HG03139 (cell line): Measurements from ENCODE around the gene SLC2A11.
"Not testable (repeated sequence)": the region's sequence is repeated elsewhere in the genome, so short reads cannot be mapped to it uniquely, and the experiment has no call there.

Source experiments
- ATAC-seq: cut with Tn5 transposase; IDR thresholded peaks from one replicate; pipeline ENCODE4 v1.9.1; 2021; ENCODE audit not compliant: unreplicated experiment

Gene SLC2A11

DNA sequence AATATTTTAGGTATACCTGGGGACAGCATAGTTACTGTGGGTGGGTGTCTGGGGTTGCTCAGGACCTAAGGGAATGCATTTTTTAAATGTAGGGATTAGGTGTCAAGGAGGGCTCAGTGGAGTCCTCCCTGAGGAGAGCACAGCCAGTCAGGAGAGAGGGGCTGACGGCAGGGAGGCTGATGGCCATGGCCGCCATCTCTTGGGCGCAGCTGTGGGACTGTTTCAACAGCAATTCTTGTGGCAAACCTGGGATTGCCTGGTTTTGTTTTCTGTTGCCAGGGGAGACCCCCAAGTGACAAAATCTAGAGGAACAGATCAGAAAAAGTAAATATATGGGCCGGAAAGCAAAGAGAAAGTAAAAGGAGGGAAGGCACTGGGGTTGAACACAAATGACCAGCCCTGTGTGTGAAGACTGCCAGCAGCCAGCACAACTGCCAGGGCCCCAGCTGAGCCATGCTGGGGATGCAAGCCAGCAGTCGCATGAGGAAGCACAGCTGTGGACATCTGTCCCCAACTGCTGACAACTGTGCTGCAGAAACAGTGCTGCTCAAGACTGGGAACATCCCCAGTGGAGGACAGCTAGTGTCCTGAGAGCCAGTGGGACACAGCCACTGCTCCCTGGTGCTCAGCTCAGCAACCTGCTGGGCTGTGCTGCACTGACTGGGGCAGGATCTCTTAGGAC lies 47.0 kb downstream of the SLC2A11 start:
- ATAC-seq, result no peak

DNA sequence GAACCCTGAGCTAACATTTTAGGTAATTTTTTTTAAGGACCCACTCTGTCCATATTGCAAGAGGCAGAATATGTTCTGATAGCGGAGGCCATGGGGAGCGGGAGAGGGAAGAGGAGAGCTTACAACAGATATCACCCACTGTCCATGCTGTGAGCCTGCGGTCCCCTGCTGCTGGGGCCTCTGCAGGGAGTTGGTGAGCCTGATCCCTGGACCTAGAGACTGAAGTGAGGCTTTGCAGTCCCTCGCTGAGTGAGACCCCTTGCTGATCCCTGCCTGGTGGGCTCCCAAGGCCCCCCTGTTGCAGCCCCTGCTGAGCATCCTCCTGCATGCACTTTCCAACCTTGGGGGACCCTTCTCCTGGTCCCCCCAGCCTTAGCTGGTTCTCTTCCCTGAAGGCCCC lies 49.0 kb downstream of the SLC2A11 start:
- ATAC-seq, result no peak

DNA sequence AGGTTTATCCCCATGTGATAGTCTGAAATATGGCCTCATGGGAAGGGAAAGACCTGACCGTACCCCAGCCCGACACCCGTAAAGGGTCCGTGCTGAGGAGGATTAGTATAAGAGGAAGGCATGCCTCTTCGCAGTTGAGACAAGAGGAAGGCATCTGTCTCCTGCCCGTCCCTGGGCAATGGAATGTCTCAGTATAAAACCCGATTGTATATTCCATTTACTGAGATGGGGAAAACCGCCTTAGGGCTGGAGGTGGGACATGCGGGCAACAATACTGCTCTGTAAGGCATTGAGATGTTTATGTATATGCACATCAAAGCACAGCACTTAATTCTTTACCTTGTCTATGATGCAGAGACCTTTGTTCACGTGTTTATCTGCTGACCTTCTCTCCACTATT lies 49.7 kb downstream of the SLC2A11 start:
- ATAC-seq, result not testable (repeated sequence)

DNA sequence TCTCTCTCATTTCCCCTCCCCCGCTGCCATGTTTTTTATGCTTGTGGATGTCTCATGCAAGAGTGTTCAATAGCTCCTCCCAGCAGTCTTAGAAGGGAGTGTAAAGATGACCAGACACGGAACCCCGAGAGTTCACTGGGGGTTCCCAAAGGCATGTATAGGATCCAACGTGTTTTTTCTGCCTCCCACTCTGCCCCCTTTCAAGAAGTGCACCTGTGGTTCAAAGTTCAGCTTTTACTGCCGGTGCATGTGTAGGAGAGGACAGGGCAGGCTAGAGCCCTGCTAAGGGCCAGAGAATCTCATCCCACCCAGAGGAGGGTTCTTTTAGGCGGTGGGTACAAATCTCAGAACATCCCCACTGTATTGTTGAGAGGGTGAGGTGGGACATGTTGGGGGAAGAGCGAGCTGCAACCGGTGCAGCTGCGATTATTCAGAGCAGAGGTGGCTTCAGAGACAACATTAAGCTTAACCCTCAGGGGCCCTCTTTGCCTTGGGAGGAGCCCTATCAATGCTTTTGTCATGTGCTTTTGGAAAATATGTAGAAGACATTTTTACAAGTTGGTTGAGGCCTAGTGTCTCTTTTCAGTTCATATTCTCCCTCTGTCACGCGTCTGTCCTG lies 51.0 kb downstream of the SLC2A11 start:
- no peak for ATAC-seq

DNA sequence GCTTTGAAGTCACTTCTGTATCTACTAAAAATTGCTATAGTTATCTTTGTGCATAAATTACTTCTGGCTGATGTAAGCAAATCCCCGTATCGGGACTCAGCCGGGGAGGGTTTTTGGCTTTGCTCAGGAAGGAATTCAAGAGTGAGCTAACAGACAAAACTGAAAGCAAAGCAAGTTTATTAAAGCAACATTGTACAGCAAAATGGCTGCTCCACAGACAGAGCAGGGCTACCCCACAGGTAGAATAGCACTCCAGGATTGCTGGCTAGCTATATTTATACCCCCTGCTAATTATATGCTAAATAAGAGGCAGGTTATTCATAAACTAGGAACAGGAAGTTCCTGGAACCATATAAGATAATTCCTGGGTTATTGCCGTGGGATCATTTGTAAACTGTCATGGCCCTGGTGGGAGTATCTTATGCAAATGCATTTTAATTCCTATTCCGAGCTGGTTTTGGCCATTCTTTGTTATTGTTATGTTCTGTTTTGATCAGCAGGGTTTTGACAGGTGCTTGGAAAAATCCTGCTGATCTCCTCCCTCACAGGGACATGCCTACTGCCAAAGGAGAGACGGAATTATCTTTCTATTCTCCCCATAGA lies 51.7 kb downstream of the SLC2A11 start:
- no peak for ATAC-seq

DNA sequence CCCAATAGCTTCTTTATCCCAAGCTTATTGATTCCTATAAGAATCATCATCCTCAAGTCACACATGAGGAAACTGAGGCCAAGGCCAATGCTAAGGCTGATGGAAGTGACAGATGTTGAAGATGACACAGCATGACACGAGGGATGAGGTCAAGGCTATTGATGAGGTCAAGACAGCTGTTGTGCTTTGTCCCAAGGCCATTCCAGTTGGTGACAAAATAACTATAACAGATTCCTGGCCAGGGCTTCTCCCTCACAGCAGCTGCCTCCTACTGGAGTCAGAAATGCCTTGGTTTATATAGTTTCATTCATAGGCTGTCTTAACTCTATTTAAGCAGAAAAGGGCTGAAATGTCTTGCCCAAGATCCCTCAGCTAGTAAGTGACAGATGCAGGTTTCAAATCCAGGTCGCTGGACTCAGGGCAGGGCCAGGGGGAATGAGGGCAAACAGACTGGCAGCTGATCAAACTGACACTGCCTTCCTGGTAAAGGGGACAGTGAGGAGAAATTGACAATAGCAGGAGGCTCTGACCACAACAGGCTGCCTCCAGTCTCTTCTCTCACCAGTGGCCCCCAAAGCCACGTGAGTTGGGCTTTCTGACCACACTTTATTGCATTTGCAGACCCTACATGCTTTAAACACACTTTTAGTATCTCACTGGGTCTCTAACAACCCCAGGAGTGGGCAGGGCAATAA lies 53.0 kb downstream of the SLC2A11 start:
- ATAC-seq, result no peak

DNA sequence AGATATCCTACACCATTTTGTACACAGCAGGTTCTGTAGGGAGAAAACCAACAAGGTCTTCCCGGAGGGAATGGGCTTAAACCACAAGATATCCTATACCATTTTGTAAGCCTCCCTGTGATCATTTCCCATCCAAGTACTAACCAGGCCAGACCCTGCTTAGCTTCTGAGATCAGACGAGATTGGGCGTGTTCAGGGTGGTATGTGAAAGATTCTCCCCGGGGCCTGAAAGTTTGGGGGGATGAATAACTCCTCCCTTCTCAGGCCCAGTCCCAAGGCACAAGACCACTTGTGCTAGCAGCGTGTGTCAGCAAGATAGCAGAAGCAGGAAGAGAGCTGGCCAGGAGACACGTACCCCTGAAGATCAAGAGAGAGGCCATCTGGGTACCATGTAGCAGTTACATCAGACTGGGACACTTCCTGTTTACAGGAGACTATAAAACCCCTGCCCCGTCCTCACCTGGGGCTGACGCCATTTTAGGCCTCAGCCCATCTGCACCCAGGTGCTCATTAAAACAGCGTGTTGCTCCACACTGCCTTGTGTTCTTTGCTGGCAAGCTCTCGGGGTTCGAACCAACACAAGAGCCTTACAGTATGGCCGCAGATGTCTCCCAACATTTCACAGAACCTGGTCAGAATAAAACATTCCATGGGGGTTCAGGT lies 53.8 kb downstream of the SLC2A11 start:
- ATAC-seq, result no peak

DNA sequence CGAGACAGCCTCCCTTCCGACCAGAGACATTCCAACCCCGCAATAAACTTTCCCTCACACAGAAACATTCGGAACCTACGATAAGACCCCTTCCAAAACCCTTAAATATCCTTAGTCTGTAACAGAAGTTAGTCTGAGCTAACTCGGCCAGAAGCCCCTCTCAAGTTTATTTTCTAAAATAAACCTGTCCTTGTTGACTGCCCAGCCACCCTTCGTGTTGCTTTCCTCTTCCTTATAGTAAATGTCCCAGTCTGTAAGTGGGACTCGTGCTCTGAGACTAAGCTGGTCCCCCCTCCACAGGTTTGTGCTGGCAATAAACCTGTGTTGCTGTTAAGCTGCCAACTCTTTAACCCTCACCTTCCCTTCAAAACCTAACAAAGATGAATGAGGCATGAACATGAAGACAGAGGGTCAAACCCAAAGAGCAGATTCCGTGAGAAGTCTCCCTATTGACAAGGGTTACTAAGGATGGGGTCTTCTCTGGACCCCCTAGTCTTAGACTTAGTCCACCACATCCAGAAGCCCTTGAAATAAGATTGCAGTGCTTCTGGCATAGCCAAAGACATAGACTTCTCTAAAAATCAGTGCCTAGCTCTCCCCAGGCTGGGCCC lies 54.7 kb downstream of the SLC2A11 start:
- ATAC-seq, result no peak

DNA sequence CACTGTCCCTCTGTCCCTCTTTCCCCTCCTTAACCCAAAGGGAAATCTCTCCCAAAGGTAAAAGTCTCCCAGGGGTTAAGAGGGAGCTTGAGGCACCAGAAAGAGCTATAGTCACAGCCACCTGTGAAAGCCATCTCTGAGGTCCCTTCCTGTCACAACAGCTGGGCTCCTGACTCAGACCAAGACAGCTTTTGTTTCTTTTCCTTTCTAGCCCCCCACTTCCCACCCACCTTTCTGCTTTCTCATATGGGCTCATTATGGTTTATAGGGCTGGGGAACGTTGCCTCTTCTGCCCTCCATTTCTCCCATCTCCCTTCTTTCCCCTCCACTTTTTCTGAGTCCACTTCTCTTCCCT lies 55.6 kb downstream of the SLC2A11 start:
- no peak for ATAC-seq

DNA sequence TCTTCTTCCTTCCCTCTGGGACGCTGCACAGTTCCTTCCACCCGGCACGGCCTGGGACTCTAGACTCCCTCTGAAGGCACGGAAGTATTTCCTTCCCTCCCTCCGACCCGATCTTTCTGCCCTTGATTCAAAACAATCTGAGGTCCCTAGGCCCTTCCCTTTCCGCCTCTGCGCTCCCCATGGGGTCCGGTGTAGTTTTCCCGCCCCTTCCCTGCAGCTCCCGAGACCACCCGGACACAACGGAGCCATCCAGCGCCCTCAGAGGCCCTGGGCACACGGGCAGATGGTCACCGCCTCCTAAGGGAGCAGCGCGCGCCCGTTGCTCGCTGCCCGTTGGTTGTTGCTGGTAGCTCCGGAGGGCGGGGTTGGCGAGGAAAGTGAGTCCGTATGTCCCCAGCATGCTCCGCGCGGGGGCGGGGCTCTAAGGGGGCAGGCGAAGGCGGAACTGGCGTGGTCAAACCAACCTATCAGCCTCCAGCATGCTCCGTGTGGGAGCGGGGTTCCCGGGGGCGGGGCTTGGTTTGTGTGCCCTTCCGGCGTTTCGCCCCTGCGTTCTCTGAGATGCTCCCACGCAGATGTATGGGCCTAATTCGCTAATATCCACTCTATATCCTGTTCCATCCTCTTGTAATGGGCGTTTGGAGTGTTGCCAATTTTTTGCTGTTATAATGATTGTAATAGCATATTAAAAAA lies 56.1 kb downstream of the SLC2A11 start:
- ATAC-seq, result peak; percentile 89

DNA sequence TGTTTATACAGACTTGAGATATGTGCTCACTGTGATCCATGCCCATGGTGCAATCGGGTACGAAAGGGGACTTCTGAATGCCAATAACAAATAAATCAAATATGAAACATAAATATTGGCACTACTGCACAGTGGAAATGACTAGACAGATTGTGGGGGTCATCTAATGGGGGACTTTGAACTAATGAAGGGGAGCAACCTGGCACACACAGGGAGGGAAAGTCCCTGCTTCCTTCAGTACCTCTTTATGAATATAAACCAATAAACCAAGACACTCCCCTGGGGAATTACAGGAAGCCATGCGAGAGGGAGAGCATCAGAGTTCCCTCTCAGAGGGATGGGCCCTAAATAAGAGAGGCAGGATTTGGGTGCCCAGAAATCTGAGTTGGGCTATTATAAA lies 57.6 kb downstream of the SLC2A11 start:
- ATAC-seq, result no peak

DNA sequence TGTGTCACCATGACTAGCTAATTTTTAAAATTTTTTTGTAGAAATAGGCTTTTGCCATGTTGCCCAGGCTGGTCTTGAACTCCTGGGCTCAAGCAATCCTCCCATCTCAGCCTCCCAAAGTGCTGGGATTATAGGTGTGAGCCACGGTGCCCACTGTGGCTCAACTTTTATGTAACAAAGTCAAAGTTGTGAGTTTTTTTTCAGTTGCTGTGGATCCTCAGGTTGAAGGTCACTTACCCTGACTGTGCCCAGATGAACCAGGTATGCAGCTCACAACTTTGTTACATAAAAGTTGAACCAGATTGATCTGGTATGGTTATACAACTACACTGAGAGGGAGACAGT lies 62.6 kb downstream of the SLC2A11 start:
- not testable (repeated sequence) for ATAC-seq

DNA sequence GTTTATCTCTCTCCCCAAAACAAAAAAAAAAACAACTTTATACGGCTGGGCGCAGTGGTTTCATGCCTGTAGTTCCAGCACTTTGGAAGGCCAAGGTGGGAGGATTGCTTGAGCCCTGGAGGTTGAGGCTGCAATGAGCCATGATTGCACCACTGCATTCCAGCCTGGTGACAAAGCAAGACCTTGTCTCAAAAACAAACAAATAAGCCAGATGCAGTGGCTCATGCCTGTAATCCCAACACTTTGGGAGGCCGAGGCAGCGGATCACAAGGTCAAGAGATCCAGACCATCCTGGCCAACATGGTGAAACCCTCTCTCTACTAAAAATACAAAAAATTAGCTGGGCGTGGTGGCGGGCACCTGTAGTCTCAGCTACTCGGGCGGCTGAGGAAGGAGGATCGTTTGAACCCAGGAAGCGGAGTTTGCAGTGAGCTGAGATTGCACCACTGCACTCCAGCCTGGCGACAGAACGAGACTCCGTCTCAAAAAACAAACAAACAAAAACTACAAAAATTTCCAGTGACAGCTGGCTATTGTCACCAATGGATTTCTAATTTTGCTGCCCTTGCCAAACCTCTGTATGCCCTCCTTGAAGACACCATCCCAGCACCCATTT lies 64.0 kb downstream of the SLC2A11 start:
- ATAC-seq, result not testable (repeated sequence)

DNA sequence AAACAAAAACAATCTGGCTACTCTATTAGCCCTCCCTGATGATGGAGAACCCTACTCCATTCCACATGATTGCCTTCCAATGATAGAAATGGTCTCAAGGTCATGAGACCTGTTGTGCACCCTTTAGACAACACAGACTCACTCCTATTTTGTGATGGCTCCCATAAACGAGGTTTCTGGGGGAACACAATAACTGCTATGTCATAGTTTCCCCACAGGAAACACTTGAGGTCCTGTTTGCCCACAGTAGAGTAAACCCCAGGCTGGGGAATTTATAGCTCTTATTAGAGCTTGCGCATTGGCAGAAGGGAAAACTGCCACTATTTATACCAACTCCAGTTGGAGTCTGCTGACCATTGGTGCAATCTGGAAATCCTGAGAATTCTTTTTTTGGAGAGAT lies 65.2 kb downstream of the SLC2A11 start:
- no peak for ATAC-seq

DNA sequence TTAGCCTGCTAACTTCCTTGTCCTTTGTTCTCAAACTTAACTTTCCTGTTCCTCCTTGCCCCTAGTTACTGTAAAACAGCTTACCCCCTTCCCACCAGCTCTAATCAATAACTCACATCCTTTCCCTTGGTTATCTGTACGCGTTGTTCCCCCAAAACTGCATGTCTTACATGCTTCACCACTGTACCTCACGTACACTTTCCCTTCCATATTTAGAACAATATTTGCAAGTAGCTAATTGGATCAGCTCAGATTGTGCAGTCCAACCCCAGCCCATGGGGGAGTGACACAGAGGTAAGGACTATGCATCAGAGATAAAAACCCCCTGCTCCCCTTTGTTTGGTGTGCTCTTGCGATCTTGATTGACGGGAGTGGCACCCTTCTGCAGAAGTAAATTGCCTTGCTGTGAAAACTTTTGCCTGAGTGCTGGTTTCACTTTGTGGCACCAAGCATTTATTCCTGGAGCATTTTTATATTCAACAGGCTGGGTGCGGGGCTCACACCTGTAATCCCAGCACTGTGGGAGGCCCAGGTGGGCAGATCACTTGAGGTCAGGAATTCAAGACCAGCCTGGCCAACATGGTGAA lies 67.4 kb downstream of the SLC2A11 start:
- no peak for ATAC-seq

DNA sequence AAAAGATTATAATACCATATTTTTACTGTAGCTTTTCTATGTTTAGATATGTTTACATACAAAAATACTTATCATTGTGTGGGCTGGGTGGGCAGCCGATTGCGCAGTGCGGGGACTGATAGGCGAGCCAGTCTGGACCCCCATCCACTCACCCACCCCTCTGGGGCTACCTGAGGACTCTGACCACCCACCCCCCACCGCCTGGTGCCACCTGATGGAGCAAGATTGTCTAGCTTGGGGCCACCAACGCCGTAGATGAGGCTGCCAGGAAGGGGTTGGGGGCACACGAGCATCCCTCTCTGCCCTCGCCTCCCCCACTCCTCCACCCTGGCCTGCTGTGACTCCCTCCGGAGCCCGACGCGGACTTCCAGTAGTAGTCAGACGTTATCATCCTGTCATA lies 68.9 kb downstream of the SLC2A11 start:
- ATAC-seq, result no peak
